Thoracic aorta (tissue), 2 donors: ENCODE data around the gene SERP2. TPM values are rescaled to one million over a fixed set of nuclear protein-coding genes. Genes with fewer than 3 reads are reported as not detected.

Source experiments
- ATAC-seq: fragments of 150-250 bp; one replicate; pipeline ENCODE4 v1.8.0; 2017; ENCODE audit warnings: low read depth; ENCODE audit not compliant: insufficient number of reproducible peaks, low FRiP score
- DNase-seq: peaks from one replicate; pipeline ENCODE4 v3.0.0-alpha.2; 2020; ENCODE audit warnings: low spot score
- H3K27ac ChIP-seq, 2 donors: fragments of 200-600 bp; sonication (generic); 1 replicate in 1 of 2; 2 replicates in 1 of 2; pipeline ENCODE4 v1.5.1; 2016; ENCODE audit warnings: mild to moderate bottlenecking in 2 of 2, moderate library complexity in 2 of 2
- H3K27me3 ChIP-seq: fragments of 200-600 bp; sonication (generic); replicated peaks from 2 replicates; pipeline ENCODE4 v1.6.0; 2016; ENCODE audit warnings: mild to moderate bottlenecking; ENCODE audit not compliant: insufficient read depth
- H3K36me3 ChIP-seq: fragments of 200-600 bp; sonication (generic); one replicate; pipeline ENCODE4 v1.5.1; 2016
- H3K4me1 ChIP-seq, 2 donors: fragments of 200-600 bp; sonication (generic); 1 replicate in 1 of 2; 2 replicates in 1 of 2; pipeline versions ENCODE4 v1.5.1 to v1.6.0; 2016; ENCODE audit warnings: low read depth in 2 of 2, mild to moderate bottlenecking in 1 of 2; ENCODE audit not compliant: control insufficient read depth in 1 of 2
- H3K4me3 ChIP-seq: fragments of 200-600 bp; sonication (generic); 2 replicates; pipeline ENCODE4 v1.5.1; 2016; ENCODE audit warnings: mild to moderate bottlenecking
- H3K9me3 ChIP-seq: fragments of 200-600 bp; sonication (generic); 2 replicates; pipeline ENCODE4 v1.5.1; 2016
- total RNA-seq, 2 donors: library from RNA; depleted of rRNA; stranded (reverse); fragments of >200 nt; gene quantifications; one replicate each; pipeline versions ENCODE4 v1.1.0 to v1.2.3, GENCODE V29; 2016
- TF ChIP-seq, protein P1 (sequence below): fragments of 200-600 bp; sonication (generic); IDR thresholded peaks from one replicate; pipeline ENCODE4 v1.5.1; 2019; ENCODE audit warnings: antibody characterized with exemption

SERP2 gene
- total RNA-seq, 2 donors from 2014 or later, result 3.8 to 3.9 TPM

GRCh38 chr13:44363631-44364344, 9.8 kb upstream of the SERP2 start:
- Histone ChIP-seq H3K9me3 (no peaks in the 10 kb centered on the region), H3K27ac (no peak overlapping the region), H3K4me3 (no peak overlapping the region), H3K27me3 (no peaks in the 10 kb centered on the region), H3K36me3 (no peaks in the 10 kb centered on the region), H3K4me1 (peaks cover 3 to 9% of the 10 kb centered on the region in 2 donors)
- DNase-seq, result no peak
- no peak for ATAC-seq
- TF ChIP-seq, protein P1, sequence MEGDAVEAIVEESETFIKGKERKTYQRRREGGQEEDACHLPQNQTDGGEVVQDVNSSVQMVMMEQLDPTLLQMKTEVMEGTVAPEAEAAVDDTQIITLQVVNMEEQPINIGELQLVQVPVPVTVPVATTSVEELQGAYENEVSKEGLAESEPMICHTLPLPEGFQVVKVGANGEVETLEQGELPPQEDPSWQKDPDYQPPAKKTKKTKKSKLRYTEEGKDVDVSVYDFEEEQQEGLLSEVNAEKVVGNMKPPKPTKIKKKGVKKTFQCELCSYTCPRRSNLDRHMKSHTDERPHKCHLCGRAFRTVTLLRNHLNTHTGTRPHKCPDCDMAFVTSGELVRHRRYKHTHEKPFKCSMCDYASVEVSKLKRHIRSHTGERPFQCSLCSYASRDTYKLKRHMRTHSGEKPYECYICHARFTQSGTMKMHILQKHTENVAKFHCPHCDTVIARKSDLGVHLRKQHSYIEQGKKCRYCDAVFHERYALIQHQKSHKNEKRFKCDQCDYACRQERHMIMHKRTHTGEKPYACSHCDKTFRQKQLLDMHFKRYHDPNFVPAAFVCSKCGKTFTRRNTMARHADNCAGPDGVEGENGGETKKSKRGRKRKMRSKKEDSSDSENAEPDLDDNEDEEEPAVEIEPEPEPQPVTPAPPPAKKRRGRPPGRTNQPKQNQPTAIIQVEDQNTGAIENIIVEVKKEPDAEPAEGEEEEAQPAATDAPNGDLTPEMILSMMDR, result no peak

GRCh38 chr13:44364345-44365000, 9.2 kb upstream of the SERP2 start:
- no peak overlapping the region for H3K4me3 ChIP-seq
- DNase-seq (no peak), ATAC-seq (no peak)
- TF ChIP-seq, protein P1, result no peak
- H3K27ac ChIP-seq, result no peak overlapping the region
- H3K4me1 ChIP-seq, result peaks cover 3 to 9% of the 10 kb centered on the region in 2 donors
- no peaks in the 10 kb centered on the region for H3K9me3 ChIP-seq
- H3K27me3 ChIP-seq, result no peaks in the 10 kb centered on the region
- no peaks in the 10 kb centered on the region for H3K36me3 ChIP-seq

DNA sequence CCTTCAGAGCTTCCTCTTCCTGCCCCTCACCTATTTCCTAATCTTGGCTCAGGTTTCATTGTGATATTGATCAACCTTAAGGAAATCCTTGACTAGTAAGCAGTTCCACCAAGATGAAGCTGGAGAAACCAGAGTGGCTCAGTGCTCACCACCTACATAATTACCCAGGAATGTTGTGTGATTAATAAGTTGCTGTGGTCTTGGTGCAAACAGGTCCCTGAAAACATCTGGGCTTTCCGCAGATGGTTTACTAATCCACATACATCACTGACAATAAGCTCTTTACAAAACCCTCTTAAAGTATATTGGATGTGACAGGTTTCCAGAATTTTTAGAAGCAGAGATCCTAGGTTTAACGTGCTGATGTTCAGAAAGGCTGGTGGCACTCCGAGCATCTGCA, 8.6 kb upstream of the SERP2 start:
- TF ChIP-seq, protein P1, result no peak
- H3K27me3 ChIP-seq, result no peaks in the 10 kb centered on the region
- H3K4me3 ChIP-seq, result no peak overlapping the region
- H3K27ac ChIP-seq, result no peak overlapping the region
- no peaks in the 10 kb centered on the region for H3K9me3 ChIP-seq
- no peaks in the 10 kb centered on the region for H3K36me3 ChIP-seq
- ATAC-seq, result no peak
- no peak for DNase-seq
- peaks cover 3 to 9% of the 10 kb centered on the region in 2 donors for H3K4me1 ChIP-seq

DNA sequence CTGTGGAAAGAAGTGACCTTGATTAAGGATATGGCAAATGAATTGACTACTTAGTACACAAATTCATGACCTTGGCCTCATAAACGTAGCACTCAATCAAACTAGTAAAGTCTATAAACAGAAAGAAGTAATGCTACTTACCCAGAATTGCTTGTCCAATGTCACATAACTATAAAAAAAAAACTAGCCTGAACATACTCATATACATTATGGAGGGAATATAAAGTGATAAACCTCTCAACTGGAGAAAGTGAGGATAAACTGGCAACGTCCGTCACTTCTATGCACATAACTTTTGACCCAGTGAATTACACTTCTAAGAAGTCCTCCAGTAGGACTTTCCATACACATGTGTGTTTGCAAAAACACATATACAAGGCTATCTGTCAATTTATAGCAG, 7.7 kb upstream of the SERP2 start:
- peaks cover 3 to 4% of the 10 kb centered on the region in 2 donors for H3K4me1 ChIP-seq
- H3K4me3 ChIP-seq, result no peak overlapping the region
- no peak overlapping the region for H3K27ac ChIP-seq
- ATAC-seq, result no peak
- no peak for DNase-seq
- H3K9me3 ChIP-seq, result no peaks in the 10 kb centered on the region
- H3K36me3 ChIP-seq, result no peaks in the 10 kb centered on the region
- H3K27me3 ChIP-seq, result no peaks in the 10 kb centered on the region
- TF ChIP-seq, protein P1, result no peak

- Histone ChIP-seq H3K4me3 (no peak overlapping the region), H3K27ac (no peak overlapping the region), H3K9me3 (no peaks in the 10 kb centered on the region), H3K36me3 (no peaks in the 10 kb centered on the region), H3K27me3 (no peaks in the 10 kb centered on the region), H3K4me1 (peaks cover 0 to 11% of the 10 kb centered on the region in 2 donors)
- TF ChIP-seq, protein P1, result no peak
- ATAC-seq (no peak), DNase-seq (no peak)
These were observed 5.5 kb upstream of the SERP2 start for GRCh38 chr13:44368062-44368591.
